Choroid plexus epithelial cell (primary cell): ENCODE results near the gene RPL39L.

Experiments
- DNase-seq: peaks from one replicate; pipeline ENCODE4 v3.0.0-alpha.2; 2010; ENCODE audit warnings: low read depth
- H3K4me3 ChIP-seq: 2 replicates; pipeline ENCODE4 v1.5.1; 2011; ENCODE audit warnings: low read depth, mild to moderate bottlenecking, control low read depth, low read length, moderate library complexity
- TF ChIP-seq, protein P1 (sequence below): conservative IDR thresholded peaks from 2 replicates; pipeline ENCODE4 v1.5.1; 2011; ENCODE audit warnings: low read depth, mild to moderate bottlenecking, control low read depth, inconsistent platforms, low read length, moderate library complexity

The RPL39L gene

GRCh38 chr3:187110156-187110555, 29.1 kb downstream of the RPL39L start:
- TF ChIP-seq, protein P1, sequence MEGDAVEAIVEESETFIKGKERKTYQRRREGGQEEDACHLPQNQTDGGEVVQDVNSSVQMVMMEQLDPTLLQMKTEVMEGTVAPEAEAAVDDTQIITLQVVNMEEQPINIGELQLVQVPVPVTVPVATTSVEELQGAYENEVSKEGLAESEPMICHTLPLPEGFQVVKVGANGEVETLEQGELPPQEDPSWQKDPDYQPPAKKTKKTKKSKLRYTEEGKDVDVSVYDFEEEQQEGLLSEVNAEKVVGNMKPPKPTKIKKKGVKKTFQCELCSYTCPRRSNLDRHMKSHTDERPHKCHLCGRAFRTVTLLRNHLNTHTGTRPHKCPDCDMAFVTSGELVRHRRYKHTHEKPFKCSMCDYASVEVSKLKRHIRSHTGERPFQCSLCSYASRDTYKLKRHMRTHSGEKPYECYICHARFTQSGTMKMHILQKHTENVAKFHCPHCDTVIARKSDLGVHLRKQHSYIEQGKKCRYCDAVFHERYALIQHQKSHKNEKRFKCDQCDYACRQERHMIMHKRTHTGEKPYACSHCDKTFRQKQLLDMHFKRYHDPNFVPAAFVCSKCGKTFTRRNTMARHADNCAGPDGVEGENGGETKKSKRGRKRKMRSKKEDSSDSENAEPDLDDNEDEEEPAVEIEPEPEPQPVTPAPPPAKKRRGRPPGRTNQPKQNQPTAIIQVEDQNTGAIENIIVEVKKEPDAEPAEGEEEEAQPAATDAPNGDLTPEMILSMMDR, result no peak
- DNase-seq, result no peak
- no peak overlapping the region for H3K4me3 ChIP-seq

DNA sequence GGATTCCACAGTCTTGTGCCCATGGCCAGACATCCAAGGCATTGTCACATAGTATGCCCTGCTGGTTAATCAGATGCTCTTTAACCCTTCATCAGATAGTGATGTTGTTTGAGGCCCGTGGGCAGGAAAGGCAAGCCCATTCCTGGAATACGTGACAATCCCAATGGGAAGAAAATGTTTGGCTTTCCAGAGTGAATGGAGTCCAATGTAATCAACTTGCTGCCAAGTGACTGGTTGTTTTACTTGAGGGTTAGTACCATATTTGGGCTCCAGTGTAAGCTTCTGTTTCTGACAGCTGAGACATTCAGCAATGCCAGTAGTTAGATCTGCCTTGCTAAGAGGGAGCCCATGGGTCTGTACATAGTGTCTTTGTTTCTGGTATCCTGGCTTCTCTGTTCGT, 31.3 kb downstream of the RPL39L start:
- no peak overlapping the region for H3K4me3 ChIP-seq
- DNase-seq, result no peak
- TF ChIP-seq, protein P1, result no peak

DNA sequence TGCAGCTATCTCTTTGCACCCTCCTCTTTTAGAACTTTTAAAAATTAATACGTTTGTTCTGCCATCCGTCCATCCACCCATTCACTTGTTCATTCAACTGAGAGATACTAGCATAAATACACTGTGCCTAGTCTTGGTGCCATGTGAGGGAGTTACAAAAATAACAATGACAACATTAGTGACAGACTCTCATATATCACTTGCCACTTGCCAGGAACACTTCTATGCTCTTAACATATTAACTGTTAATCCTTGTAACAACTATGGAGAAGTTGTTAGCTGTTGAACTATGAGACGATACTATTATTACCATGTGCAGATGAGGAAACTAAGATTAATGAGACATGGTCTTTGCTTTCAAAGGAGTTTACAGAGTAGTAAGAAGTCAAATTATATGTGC, 33.6 kb downstream of the RPL39L start:
- TF ChIP-seq, protein P1, result no peak
- H3K4me3 ChIP-seq, result no peak overlapping the region
- no peak for DNase-seq

GRCh38 chr3:187104933-187105332, 34.4 kb downstream of the RPL39L start:
- no peak overlapping the region for H3K4me3 ChIP-seq
- TF ChIP-seq, protein P1, result no peak
- no peak for DNase-seq

- H3K4me3 ChIP-seq, result no peak overlapping the region
- TF ChIP-seq, protein P1, result no peak
- no peak for DNase-seq
These were observed 35.0 kb downstream of the RPL39L start for GRCh38 chr3:187104342-187104741.

GRCh38 chr3:187103251-187103650, 36.0 kb downstream of the RPL39L start:
- H3K4me3 ChIP-seq, result no peak overlapping the region
- TF ChIP-seq, protein P1, result no peak
- DNase-seq, result no peak

DNA sequence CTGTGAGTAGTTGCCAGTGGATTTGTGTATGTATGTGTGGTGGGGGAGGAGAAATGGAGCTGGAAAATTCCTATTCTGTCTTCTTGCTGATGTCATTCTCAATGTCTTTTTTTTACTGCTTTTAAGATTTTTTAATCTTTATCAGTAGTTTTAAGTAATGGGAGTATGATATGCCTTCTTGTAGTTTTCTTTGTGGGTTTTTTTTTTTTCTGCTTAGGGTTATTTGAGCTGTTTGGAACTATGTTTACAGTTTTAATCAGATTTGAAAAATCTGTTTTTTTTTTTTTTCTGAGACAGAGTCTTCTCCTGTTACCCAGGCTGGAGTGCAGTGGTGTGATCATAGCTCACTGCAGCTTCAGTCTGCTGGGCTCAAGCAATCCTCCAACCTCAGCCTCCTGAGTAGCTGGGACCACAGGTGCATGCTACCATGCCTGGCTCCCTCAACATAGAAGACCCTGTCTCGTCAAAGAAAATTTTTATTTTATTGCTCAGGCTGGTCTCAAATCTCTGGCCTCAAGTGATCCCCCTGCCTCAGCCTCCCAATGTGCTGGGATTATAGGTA, 37.1 kb downstream of the RPL39L start:
- TF ChIP-seq, protein P1, result no peak
- peak overlapping the region; percentile 46 for H3K4me3 ChIP-seq
- DNase-seq, result no peak
